T-helper 1 cell treated with Interleukin-12 subunit alpha and Interleukin-12 subunit beta and Interleukin-4 antibody, amounts not matched to agents 30 ng/mL and 1 ng/mL, for 36 hours (primary cell): ENCODE data around the gene ZNF777. TPM values are rescaled to one million over a fixed set of nuclear protein-coding genes. Genes with fewer than 3 reads are reported as not detected.
"Not testable (repeated sequence)": the region's sequence is repeated elsewhere in the genome, so short reads cannot be mapped to it uniquely, and the experiment has no call there.

Experiments
- intact Hi-C: fragments of 100-400 bp; cut with micrococcal nuclease; formaldehyde crosslinking; loops from one replicate; pipeline ENCODE4 v1.15.1; 2024
- total RNA-seq: library from RNA; stranded (reverse); gene quantifications from 2 replicates; pipeline ENCODE4 v1.2.3, GENCODE V29; 2022

ZNF777 gene
- total RNA-seq, 1 donor from 2014 or later, result 14.1 TPM

GRCh38 chr7:149455175-149455950 lies 5.5 kb downstream of the ZNF777 start:
- intact Hi-C loops, result no loop called here

GRCh38 chr7:149454750-149455149 lies 6.1 kb downstream of the ZNF777 start:
- intact Hi-C loops, result no loop called here

- intact Hi-C loops, result no loop called here
Measured at GRCh38 chr7:149454006-149454405, 6.9 kb downstream of the ZNF777 start.

GRCh38 chr7:149450821-149451220 lies 10.0 kb downstream of the ZNF777 start:
- intact Hi-C loops, result no loop called here

- intact Hi-C loops, result no loop called here
Measured at GRCh38 chr7:149449897-149450296, 11.0 kb downstream of the ZNF777 start.

- intact Hi-C loops, result no loop called here
Measured at GRCh38 chr7:149448961-149449360, 11.9 kb downstream of the ZNF777 start.

GRCh38 chr7:149446026-149446425 lies 14.8 kb downstream of the ZNF777 start:
- intact Hi-C loops, result not testable (repeated sequence)

GRCh38 chr7:149444287-149444686 lies 16.6 kb downstream of the ZNF777 start:
- intact Hi-C loops, result no loop called here

GRCh38 chr7:149443523-149443922 lies 17.3 kb downstream of the ZNF777 start:
- intact Hi-C loops, result no loop called here

- intact Hi-C loops, result no loop called here
Measured at GRCh38 chr7:149442924-149443323, 17.9 kb downstream of the ZNF777 start.

- intact Hi-C loops, result no loop called here
Measured at GRCh38 chr7:149440222-149440621, 20.6 kb downstream of the ZNF777 start.

GRCh38 chr7:149436358-149436757 lies 24.5 kb downstream of the ZNF777 start:
- intact Hi-C loops, result no loop called here

- intact Hi-C loops, result no loop called here
Measured at GRCh38 chr7:149433124-149433523, 27.7 kb downstream of the ZNF777 start.

- intact Hi-C loops, result no loop called here
Measured at GRCh38 chr7:149432121-149432691, 28.7 kb downstream of the ZNF777 start.

GRCh38 chr7:149431486-149432120 lies 29.3 kb downstream of the ZNF777 start:
- intact Hi-C loops, result no loop called here

- intact Hi-C loops, result no loop called here
Measured at GRCh38 chr7:149430192-149430591, 30.7 kb downstream of the ZNF777 start.

- intact Hi-C loops, result no loop called here
Measured at GRCh38 chr7:149427893-149428292, 33.0 kb downstream of the ZNF777 start.

- intact Hi-C loops, result no loop called here
Measured at GRCh38 chr7:149427096-149427680, 33.7 kb downstream of the ZNF777 start.

GRCh38 chr7:149423449-149424110 lies 37.3 kb downstream of the ZNF777 start:
- intact Hi-C loops, result loop anchor here (2.0 to 5.0 kb wide), 2 partner anchors 101 to 289 kb away; a partner anchor contains a TSS

GRCh38 chr7:149422914-149423301 lies 38.0 kb downstream of the ZNF777 start:
- intact Hi-C loops, result loop anchor here (1.0 to 5.0 kb wide), 13 partner anchors 37 to 436 kb away; partner anchors contain the start of genes ZNF212, ZNF282, ZNF398 and ZNF746

GRCh38 chr7:149422162-149422913 lies 38.5 kb downstream of the ZNF777 start:
- intact Hi-C loops, result loop anchor here (1.0 to 5.0 kb wide), 13 partner anchors 38 to 435 kb away; partner anchors contain the start of genes ZNF212, ZNF282, ZNF398 and ZNF746
